HCT116 (cell line): ENCODE data around the gene TMEM164. TPM values are rescaled to one million over a fixed set of nuclear protein-coding genes. Genes with fewer than 3 reads are reported as not detected.

ENCODE experiments used
- ATAC-seq: fragments of 200-7000 bp; cut with Tn5 transposase; 2 replicates; pipeline ENCODE4 v1.9.1; 2020; ENCODE audit warnings: mild to moderate bottlenecking, moderate library complexity
- BruUV-seq: library from RNA; stranded (reverse); fragments of 400-500 nt; replicated peaks from 2 replicates; lab custom pipeline; 2021; lab: Mats Ljungman, UMichigan
- CTCF ChIA-PET: fragments of 300-600 bp; sonication (Branson Sonifier 250); formaldehyde crosslinking; loops from one replicate; lab custom pipeline; 2021; ENCODE audit warnings: antibody characterized with exemption; lab: Charles Lee
- POLR2A ChIA-PET: fragments of 300-600, 350-600 bp; sonication (Branson Sonifier 250); formaldehyde crosslinking; loops from one replicate; lab custom pipeline; 2021; ENCODE audit warnings: antibody characterized with exemption; lab: Charles Lee
- RAD21 ChIA-PET, 2 experiments: fragments of 300-600 bp; sonication (Branson Sonifier 250); formaldehyde crosslinking; loops; one replicate each; lab custom pipeline; 2023; ENCODE audit warnings: low total read pairs in 2 of 2; ENCODE audit not compliant: uncharacterized antibody in 2 of 2, unreplicated experiment in 2 of 2, low non-redundant PET in 1 of 2; lab: Charles Lee
- DNase-seq: peaks from one replicate; pipeline ENCODE4 v3.0.0-alpha.2; 2010; ENCODE audit warnings: low read depth, low spot score
- H2AFZ ChIP-seq: fragments of 200-600 bp; shearing (Covaris generic), sonication (generic); 2 replicates; pipeline ENCODE4 v1.6.1; 2017; ENCODE audit warnings: low read depth, mixed run types, mixed read lengths, antibody characterized with exemption, low read length; ENCODE audit not compliant: poor library complexity, severe bottlenecking
- H3K27ac ChIP-seq: 2 replicates; pipeline ENCODE4 v1.5.1; 2012; ENCODE audit warnings: low read depth, low read length
- H3K27me3 ChIP-seq: fragments of 200-600 bp; sonication (generic); 2 replicates; pipeline ENCODE4 v1.6.1; 2016; ENCODE audit warnings: mixed run types, low read length, mixed read lengths; ENCODE audit not compliant: insufficient read depth
- H3K36me3 ChIP-seq, 2 experiments: fragments of 200-500 bp in 1 of 2; fragments of 200-600 bp in 1 of 2; sonication (Bioruptor generic) in 1 of 2; sonication (generic) in 1 of 2; 2 replicates each; pipeline versions ENCODE4 v1.5.1 to v1.6.1; 2014 to 2016; ENCODE audit warnings: low read length in 2 of 2, inconsistent platforms in 1 of 2, mixed read lengths in 1 of 2, mixed run types in 1 of 2; ENCODE audit not compliant: insufficient read depth in 2 of 2, control insufficient read depth in 1 of 2
- H3K4me1 ChIP-seq, 2 experiments: fragments of 200-600 bp in 1 of 2; sonication (generic) in 1 of 2; 2 replicates each; pipeline versions ENCODE4 v1.5.1 to v1.6.1; 2012 to 2017; ENCODE audit warnings: low read length in 2 of 2, inconsistent platforms in 1 of 2, mild to moderate bottlenecking in 1 of 2, mixed read lengths in 1 of 2, mixed run types in 1 of 2, moderate library complexity in 1 of 2; ENCODE audit not compliant: insufficient read depth in 2 of 2, control insufficient read depth in 1 of 2
- H3K4me2 ChIP-seq: fragments of 200-600 bp; sonication (generic); 2 replicates; pipeline ENCODE4 v1.6.1; 2017; ENCODE audit warnings: mixed run types, low read length, mixed read lengths
- H3K4me3 ChIP-seq, 2 experiments: fragments of 200-600 bp in 1 of 2; sonication (generic) in 1 of 2; replicated peaks in 1 of 2; 2 replicates each; pipeline ENCODE4 v1.5.1; 2011 to 2016; ENCODE audit warnings: low read length in 2 of 2, control low read depth in 1 of 2, low read depth in 1 of 2, mild to moderate bottlenecking in 1 of 2, mixed read lengths in 1 of 2, mixed run types in 1 of 2
- H3K79me2 ChIP-seq: fragments of 200-600 bp; sonication (generic); 2 replicates; pipeline ENCODE4 v1.6.1; 2017; ENCODE audit warnings: mild to moderate bottlenecking, mixed run types, low read length, moderate library complexity, mixed read lengths; ENCODE audit not compliant: insufficient read depth
- H3K9ac ChIP-seq: fragments of 200-600 bp; sonication (generic); 2 replicates; pipeline ENCODE4 v1.6.1; 2016; ENCODE audit warnings: low read length, mixed read lengths
- H3K9me2 ChIP-seq: fragments of 200-600 bp; sonication (generic), shearing (Covaris generic); 2 replicates; pipeline ENCODE4 v1.6.1; 2017; ENCODE audit warnings: mixed run types, mild to moderate bottlenecking, moderate library complexity; ENCODE audit not compliant: insufficient read depth
- H3K9me3 ChIP-seq, 2 experiments: fragments of 200-500 bp in 1 of 2; fragments of 200-600 bp in 1 of 2; sonication (Bioruptor generic) in 1 of 2; sonication (generic) in 1 of 2; 2 replicates each; pipeline ENCODE4 v1.6.1; 2014 to 2017; ENCODE audit warnings: low read length in 2 of 2, mixed read lengths in 2 of 2, inconsistent platforms in 1 of 2, low read depth in 1 of 2, mild to moderate bottlenecking in 1 of 2, mixed run types in 1 of 2, moderate library complexity in 1 of 2; ENCODE audit not compliant: control insufficient read depth in 1 of 2, insufficient read depth in 1 of 2
- H4K20me1 ChIP-seq: fragments of 200-600 bp; sonication (generic), shearing (Covaris generic); 2 replicates; pipeline ENCODE4 v1.6.1; 2017; ENCODE audit warnings: mixed run types, mild to moderate bottlenecking, moderate library complexity; ENCODE audit not compliant: insufficient read depth
- ATF3 ChIP-seq: IDR thresholded peaks from 2 replicates; pipeline ENCODE4 v1.6.1; 2012
- CTCF ChIP-seq, 3 experiments: fragments of 200-600 bp in 1 of 3; sonication (generic) in 1 of 3; IDR thresholded peaks in 2 of 3; conservative IDR thresholded peaks in 1 of 3; 2 replicates each; pipeline ENCODE4 v1.5.1; 2012 to 2017; ENCODE audit warnings: low read depth in 2 of 3, low read length in 2 of 3, antibody characterized with exemption in 1 of 3, borderline replicate concordance in 1 of 3, control low read depth in 1 of 3, mild to moderate bottlenecking in 1 of 3, mixed read lengths in 1 of 3, mixed run types in 1 of 3, moderate library complexity in 1 of 3; ENCODE audit not compliant: insufficient read depth in 1 of 3
- EZH2phosphoT487 ChIP-seq: fragments of 200-600 bp; IDR thresholded peaks from 2 replicates; pipeline ENCODE4 v1.6.1; 2018; ENCODE audit warnings: antibody characterized with exemption, borderline replicate concordance
- JUND ChIP-seq: IDR thresholded peaks from 2 replicates; pipeline ENCODE4 v1.6.1; 2012
- POLR2A ChIP-seq: IDR thresholded peaks from 2 replicates; pipeline ENCODE4 v1.7.0; 2011; ENCODE audit warnings: borderline replicate concordance; ENCODE audit not compliant: insufficient read depth, insufficient read length; ENCODE audit errors: extremely low read depth
- REST ChIP-seq: IDR thresholded peaks from 2 replicates; pipeline ENCODE4 v1.6.1; 2012; ENCODE audit warnings: low read depth
- SP1 ChIP-seq: IDR thresholded peaks from 2 replicates; pipeline ENCODE4 v1.6.1; 2012; ENCODE audit warnings: low read depth
- SRF ChIP-seq: IDR thresholded peaks from 2 replicates; pipeline ENCODE4 v1.6.1; 2012; ENCODE audit warnings: low read depth
- ZBTB33 ChIP-seq: IDR thresholded peaks from 2 replicates; pipeline ENCODE4 v1.6.1; 2011; ENCODE audit warnings: mild to moderate bottlenecking, low read length, moderate library complexity; ENCODE audit not compliant: insufficient replicate concordance; ENCODE audit errors: extremely low read depth
- ZFX ChIP-seq: fragments of 450-650 bp; IDR thresholded peaks from 2 replicates; pipeline ENCODE4 v1.6.1; 2017
- ZNF274 ChIP-seq: fragments of 200-500 bp; sonication (Bioruptor generic); IDR thresholded peaks from 2 replicates; pipeline ENCODE4 v1.6.1; 2014; ENCODE audit warnings: mild to moderate bottlenecking, low read depth, low read length, inconsistent platforms
- intact Hi-C: fragments of 100-400 bp; cut with micrococcal nuclease; formaldehyde crosslinking; loops from 2 replicates; pipeline ENCODE4 v1.10.0; 2022
- total RNA-seq: library from RNA; stranded (reverse); gene quantifications from one replicate; pipeline ENCODE4 v1.2.1, GENCODE V29; 2021; ENCODE audit not compliant: unreplicated experiment

The TMEM164 gene
- total RNA-seq, 1 experiment from 2014 or later, result 18.7 TPM

GRCh38 chrX:110004215-110004614, 1.3 kb downstream of the TMEM164 start:
- intact Hi-C loops, result no loop called here
- no peaks in the 10 kb centered on the region for H4K20me1 ChIP-seq
- no peaks in the 10 kb centered on the region for H3K27me3 ChIP-seq
- BruUV-seq, result no TSS peak
- no peak overlapping the region for H2AFZ ChIP-seq
- H3K9ac ChIP-seq, result no peak overlapping the region
- no peaks in the 10 kb centered on the region for H3K9me2 ChIP-seq
- ChIA-PET RAD21 (no interaction called here), POLR2A (no interaction called here), CTCF (no interaction called here)
- no peak for TF ChIP-seq EZH2phosphoT487
- TF ChIP-seq ZNF274, result no peak
- no peak for TF ChIP-seq ZFX
- TF ChIP-seq JUND, result no peak
- no peak for TF ChIP-seq ZBTB33
- no peak for TF ChIP-seq SP1
- no peak for TF ChIP-seq CTCF (IDR thresholded peaks at IDR 0.05 in 2 of 3, conservative IDR thresholded peaks at IDR 0.05 in 1 of 3; ENCODE audit: borderline replicate concordance in 1 of 3, insufficient read depth in 1 of 3, low read depth in 2 of 3, low read length in 2 of 3)
- TF ChIP-seq POLR2A, result no peak
- TF ChIP-seq REST, result no peak
- TF ChIP-seq ATF3, result no peak
- no peak for TF ChIP-seq SRF
- peaks cover 3 to 23% of the 10 kb centered on the region in 2 experiments; a peak in 2 of 4 replicates for H3K4me1 ChIP-seq
- DNase-seq (no peak), ATAC-seq (no peak)
- H3K27ac ChIP-seq, result no peak overlapping the region
- H3K4me2 ChIP-seq, result peak overlapping the region; percentile 80
- no peaks in the 10 kb centered on the region; the same call in 1 of the 2 replicates for H3K79me2 ChIP-seq
- no peaks in the 10 kb centered on the region for H3K36me3 ChIP-seq
- H3K4me3 ChIP-seq, result no peak overlapping the region
- H3K9me3 ChIP-seq, result no peaks in the 10 kb centered on the region
